ENCODE results near the gene OR6C75.
"Not testable (repeated sequence)": the region's sequence is repeated elsewhere in the genome, so short reads cannot be mapped to it uniquely, and the experiment has no call there.

The OR6C75 gene

DNA sequence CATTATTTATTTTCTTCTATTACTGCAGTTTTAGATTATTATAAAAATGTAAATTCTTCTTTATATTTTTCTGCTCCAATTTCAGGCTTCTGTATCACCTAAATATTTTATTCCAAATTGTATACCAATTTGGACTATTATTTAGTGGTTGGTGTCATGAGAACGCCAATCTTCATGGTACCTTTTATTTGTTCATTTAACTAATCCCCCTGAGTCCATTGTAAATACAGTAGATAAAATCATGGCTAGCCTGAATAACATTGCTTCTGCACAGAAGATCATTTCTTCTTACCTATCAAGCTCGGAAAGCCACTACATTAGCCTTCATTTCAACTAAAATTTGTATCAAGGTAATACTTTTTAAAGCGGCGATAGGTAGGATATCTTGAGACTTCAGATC is at the start of gene OR6C75:
OR6C75 (plus strand) TSS at position 301 of the 400 bp plus-strand sequence. CDS start 2,136 bp downstream, outside the sequence.
- no peak for DNase-seq (ENCODE audit: low read depth)

DNA sequence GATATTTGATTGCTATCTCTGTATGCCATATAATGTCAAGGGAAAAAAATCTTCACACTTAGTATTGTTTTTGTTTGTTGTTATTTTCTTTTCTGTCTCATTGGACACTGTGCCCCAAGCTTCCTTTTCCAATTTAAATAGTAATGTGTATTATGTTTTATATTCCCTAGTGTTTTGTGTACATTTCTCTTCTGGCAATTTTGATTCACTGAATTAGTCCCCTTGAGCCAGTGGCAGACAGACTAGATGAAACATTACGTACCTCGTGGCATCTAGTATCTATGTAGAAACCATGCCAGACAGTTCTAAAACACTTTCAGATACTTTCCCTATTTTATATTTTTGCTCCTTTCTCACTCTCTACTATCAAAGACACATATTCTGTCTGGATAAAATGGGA is 48.7 kb upstream of the OR6C75 start, which contains the start of gene OR6C1:
OR6C1 (plus strand) TSS at position 301 of the 400 bp plus-strand sequence. CDS start 6,257 bp downstream, outside the sequence.
- DNase-seq (ENCODE audit: low read depth), result no peak

DNA sequence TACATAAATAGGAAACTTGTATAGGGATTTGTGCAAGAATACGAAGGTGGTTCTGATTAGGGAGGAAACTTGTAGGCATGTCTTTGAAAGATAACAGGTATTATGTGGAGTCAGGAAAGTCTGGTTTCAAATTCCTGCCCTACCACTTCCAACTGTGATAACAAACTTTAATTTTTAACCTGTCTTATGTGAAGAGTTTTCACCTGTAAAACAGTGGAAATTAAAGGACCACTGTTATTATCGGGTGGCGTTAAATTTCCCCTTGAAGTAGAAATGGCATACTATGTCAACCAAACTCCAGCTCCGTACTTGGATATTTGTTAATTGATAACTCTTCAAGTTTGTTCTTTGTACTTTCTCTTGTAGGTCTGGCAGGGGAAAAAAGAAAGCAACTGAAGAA is 42.6 kb upstream of the OR6C75 start:
- DNase-seq (ENCODE audit: low read depth), result no peak

DNA sequence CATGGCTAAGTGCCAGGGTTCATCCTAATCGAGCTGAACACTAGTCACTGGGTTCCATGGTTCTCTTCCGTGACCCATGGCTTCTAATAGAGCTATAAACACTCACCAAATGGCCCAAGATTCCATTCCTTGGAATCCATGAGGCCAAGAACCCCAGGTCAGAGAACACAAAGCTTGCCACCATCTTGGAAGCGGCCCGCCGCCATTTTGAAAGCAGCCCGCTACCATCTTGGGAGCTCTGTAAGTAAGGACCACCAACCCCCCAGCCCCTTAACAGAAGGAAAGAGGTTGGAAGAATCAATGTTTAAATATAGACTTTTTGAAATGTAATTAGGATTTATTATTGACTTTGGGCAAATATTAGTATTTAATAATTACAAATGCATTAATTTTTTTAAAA is 37.0 kb upstream of the OR6C75 start:
- not testable (repeated sequence) for DNase-seq (ENCODE audit: low read depth)

DNA sequence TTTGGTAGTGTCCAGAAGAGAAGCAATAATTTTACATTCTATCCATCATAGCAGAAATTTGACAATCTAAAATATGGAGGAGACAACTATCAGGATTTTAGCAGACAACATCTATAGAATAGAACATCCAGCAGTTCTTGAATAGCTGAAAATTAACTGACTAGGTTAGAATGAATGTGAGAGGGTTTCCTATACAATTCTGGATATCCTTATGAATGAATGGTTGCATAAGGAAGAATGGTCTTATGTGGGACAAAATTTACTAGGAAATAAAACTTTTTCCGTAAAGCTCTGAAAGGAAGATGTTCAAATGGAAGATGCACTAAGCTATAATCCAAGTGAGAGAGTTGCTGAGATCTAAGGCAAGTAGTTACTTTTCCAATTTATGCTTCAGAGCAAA is 32.3 kb upstream of the OR6C75 start, which contains the start of gene OR6C3:
OR6C3 (plus strand) TSS at position 301 of the 400 bp plus-strand sequence. CDS start 955 bp downstream, outside the sequence.
- no peak for DNase-seq (ENCODE audit: low read depth)

DNA sequence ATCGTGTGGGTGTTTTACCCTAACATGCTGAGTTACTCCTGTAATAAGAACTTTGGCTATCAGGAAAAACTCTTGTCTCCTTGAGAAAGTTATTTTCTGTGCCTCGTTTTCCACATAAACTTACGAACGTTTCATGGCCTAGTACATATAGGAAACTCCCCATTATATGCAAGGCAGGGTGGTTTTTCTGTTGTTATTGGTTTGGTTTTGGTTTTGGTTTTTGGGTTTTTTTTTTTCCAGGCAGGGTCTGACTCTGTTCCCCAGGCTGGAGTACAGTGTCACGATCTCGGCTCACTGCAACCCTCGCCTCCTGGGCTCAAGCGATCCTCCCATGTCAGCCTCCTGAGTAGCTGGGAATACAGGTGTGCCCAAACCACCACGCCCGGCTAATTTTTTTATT is 26.8 kb upstream of the OR6C75 start:
- DNase-seq (ENCODE audit: low read depth), result no peak

DNA sequence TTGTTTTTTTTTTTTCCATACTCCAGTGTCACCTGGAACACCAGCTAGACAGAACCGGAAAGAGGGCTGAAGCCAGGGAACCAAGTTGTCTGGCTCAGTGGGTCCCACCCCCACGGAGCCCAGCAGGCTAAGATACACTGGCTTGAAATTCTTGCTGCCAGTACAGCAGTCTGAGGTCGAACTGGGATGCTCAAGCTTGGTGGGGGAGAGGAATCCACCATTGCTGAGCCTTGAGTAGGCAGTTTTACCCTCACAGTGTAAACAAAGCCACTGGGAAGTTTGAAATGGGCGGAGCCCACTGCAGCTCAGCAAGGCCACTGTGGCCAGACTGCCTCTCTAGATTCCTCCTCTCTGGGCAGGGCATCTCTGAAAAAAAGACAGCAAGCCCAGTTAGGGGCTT is 7.4 kb upstream of the OR6C75 start:
- not testable (repeated sequence) for DNase-seq (ENCODE audit: low read depth)

DNA sequence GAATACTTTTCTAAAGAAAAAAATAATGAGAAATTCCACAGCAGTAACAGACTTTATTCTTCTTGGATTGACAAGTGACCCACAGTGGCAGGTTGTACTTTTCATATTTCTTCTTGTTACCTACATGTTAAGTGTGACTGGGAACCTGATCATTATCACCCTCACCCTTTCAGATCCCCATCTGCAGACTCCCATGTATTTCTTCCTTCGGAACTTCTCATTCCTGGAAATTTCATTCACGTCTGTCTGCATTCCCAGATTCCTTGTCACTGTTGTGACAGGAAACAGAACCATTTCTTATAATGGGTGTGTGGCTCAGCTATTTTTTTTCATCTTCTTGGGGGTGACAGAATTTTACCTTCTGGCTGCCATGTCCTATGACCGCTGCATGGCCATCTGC is 2.3 kb downstream of the OR6C75 start:
- DNase-seq (ENCODE audit: low read depth), result no peak

DNA sequence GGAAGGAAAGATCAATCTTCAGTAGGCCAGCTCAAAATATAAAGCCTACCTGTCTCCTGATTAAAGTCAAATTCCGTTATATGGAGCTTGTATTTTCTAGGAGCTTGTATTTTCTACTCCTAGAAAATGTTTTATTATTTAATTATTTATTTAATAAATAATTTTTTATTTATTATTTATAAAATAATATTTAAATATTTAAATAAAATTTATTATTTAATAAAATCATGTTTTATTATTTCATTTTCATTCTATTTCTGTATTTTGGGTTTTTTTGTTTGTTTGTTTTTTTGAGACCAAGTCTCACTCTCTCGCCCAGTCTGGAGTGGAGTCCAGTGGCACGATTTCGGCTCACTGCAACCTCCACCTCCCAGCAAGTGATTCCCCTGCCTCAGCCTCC is 9.7 kb downstream of the OR6C75 start:
- DNase-seq (ENCODE audit: low read depth), result no peak

DNA sequence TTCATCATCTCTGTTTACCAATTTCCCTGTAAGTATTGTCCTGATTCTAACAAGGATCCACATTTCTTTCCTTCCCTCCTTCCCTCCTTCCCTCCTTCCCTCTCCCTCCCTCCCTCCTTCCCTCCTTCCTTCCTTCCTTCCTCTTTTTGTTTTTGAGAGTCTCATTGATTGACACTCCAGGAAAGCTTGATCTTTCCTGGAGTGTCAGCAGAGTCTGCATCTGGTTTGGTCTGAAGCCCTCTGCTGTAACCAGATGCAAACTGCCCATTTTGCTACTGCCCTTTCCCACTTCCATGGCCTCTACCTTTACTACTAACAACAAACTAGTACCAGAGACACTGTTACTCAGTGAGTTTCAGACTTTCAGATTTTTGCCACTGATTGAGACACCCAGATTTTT is 23.1 kb downstream of the OR6C75 start:
- no peak for DNase-seq (ENCODE audit: low read depth)

DNA sequence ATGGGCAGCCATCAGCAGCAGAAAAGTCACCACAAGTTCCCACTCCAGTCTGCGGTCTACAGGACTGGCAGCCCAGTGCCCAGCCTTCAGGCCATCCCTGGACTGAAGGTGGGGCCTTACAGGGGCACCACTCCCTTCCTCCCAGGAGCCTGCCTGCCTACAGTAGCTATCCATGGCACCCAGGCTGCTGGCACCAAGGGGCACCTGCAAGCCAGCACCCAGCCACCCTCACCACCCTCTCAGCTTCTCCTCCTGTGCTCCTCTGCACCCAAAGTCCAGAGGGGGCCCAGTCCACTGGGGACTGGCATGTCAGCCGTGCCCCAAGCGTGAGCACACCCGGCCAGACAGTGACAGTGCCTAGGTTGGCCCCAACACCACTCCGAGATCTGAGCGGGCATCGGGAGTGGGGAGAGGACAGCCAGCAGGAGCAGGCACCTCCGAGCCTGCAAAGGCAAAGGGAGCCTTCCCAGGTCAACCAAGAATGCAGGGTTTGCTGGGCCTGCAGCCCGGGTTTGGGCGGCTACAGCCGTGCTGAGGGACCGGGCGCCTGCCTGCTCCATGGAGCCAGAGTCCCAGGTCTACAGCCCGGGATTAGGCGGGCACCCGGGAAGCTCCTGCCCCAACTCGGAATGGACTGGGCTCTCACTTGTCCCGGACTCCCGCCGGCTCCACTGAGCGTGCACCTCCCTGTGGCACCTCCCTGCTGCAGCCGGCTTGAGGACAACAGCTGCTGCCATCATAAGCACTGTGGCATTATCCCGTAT is 29.4 kb downstream of the OR6C75 start:
- DNase-seq (ENCODE audit: low read depth), result no peak

DNA sequence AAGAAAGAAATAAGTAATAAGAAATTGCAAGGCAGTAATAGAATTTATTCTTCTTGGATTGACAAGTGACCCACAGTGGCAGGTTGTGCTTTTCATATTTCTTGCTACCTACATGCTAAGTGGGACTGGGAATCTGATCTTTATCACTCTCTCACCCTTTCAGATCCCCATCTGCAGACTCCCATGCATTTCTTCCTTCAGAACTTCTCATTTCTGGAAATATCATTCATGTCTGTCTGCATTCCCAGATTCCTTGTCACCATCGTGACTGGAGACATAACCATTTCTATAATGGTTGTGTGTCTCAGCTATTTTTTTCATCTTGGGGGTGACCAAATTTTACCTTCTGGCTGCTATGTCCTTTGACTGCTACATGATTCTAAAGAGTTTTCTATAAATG is 33.6 kb downstream of the OR6C75 start:
- DNase-seq (ENCODE audit: low read depth), result no peak

DNA sequence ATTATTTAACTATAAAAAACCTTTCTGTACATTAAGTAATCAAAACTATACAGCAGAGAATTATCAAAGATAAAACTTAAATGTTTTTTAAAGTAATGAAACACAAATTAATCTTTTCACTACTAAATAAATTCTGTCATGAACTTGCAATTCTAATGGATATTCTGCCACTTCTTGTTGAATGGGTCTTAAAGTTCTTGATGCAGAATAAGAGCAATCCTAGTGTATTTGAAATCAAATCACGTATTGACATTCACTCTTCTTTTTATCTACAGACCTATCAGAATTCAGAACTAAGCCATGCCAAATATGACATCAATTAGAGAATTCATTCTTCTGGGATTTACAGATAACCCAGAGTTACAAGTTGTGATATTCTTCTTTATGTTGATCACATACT is 37.5 kb downstream of the OR6C75 start, which contains the start of gene OR6C65:
OR6C65 (plus strand) TSS at position 301 of the 400 bp plus-strand sequence; CDS start at position 301, 0 bp downstream.
- DNase-seq (ENCODE audit: low read depth), result no peak

DNA sequence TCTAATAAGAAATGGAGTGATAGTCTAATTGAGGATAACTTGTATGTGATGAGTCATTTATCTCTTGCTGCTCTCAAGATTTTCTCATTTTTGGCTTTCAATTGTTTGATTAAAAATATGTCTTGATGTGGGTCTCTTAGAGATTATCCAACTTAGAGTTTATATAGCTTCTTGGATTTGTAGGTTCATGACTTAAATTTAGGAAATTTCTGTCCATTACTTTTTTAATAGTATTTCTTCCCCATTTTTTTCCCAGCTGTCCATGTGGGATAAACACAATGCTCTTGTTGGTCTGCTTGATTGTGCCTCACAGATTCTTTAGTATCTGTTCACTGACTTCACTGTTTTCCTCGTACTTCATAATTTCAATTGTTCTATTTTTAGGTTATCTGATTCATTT is 45.1 kb downstream of the OR6C75 start:
- no peak for DNase-seq (ENCODE audit: low read depth)

DNA sequence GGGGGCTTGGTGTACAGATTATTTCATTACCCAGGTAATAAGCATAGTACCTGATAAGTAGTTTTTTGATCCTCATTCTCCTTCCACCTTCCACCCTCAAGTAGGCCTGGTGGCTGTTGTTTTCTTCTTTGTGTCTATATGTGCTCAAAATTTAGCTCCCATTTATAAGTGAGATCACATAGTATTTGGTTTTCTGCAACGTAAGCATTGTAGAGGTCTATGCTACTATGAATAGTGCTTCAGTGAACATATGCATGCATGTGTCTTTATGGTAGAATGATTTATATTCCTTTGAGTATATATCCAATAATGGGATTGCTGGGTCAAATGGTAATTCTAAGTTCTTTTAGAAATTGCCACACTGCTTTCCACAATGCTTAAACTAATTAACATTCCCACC is 46.4 kb downstream of the OR6C75 start:
- DNase-seq (ENCODE audit: low read depth), result not testable (repeated sequence)

DNA sequence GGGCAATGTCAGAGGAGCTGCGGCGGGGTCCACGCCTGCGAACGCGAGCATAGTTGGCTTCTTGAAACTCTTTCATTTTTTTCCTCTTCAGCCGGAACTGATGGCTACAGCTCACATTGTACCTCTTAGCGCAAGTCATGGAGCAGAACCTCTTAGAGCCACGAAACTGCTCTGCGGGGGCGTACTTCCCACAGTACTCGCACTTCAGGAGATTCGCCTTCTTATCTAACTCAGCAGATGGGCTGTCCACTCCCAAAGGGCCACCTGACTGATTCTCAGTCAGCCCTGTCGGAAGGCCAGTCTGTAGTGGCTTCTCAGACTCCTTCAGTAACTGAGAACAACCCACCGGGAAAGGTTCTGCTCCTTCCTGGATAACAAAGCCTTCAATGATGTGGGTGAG is 49.4 kb downstream of the OR6C75 start:
- not testable (repeated sequence) for DNase-seq (ENCODE audit: low read depth)

DNA sequence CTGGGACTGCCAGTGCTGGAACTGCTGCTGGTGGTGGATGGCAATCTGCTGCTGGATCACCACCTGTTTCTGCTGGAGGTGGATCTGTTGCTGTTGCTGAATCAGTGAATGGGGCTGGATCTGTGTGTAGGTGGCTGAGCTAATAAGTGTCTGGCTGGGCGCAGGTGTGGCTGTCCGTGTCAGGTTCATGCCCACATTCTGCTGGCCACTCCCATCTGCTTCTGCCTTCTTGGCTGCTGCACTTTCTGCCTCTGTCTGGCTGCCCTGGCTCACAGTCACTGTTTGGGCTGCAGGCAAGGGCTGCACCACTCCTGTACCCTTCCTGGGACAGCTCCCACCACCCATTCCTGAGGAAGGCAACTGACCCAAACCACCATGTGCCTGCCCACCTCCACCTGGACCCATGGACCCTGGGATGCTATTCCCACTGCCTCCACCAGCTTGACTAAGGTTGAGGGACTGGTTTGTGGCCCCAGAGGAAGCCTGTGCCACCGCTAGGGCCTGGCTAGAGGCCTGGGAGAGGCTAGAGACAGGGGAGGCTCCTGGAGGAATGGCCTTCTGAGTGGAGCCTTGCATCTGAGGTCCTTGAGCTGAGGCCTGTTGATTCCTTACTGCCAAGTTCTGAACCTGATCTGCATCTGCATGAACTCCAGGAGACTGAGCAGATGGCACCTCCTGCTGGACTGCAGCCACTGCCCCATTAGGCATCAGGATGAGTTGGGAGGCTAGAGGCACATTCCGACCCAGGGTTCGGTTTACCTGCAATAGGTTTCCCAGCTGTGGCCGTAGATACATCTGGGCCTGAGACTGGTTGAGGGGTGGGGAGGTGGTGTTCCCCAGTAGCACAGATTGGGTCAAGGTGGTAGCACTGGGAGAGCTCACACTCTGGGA is 51.0 kb downstream of the OR6C75 start:
- DNase-seq (ENCODE audit: low read depth), result not testable (repeated sequence)

DNA sequence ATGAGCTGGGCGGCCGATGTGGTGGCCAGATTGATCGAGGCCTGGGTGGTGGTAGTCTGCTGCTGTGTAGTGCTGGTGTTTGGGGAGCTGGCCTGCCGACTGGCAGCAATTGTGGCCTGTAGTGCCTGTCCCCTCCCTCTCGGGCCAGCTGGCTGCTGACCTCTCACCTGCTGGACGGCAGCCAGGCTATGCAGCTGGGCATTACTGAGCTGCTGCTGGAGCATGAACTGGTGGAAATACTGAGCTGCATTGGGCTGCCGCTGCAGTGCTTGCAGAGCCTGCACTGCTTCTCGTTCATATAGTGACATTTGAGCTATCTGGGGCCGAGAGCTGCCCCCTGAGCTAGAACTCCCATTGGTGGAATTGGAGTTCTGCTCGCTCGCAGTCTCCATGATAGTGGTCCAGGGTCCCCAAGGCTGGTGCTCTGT is 51.6 kb downstream of the OR6C75 start:
- DNase-seq (ENCODE audit: low read depth), result not testable (repeated sequence)

DNA sequence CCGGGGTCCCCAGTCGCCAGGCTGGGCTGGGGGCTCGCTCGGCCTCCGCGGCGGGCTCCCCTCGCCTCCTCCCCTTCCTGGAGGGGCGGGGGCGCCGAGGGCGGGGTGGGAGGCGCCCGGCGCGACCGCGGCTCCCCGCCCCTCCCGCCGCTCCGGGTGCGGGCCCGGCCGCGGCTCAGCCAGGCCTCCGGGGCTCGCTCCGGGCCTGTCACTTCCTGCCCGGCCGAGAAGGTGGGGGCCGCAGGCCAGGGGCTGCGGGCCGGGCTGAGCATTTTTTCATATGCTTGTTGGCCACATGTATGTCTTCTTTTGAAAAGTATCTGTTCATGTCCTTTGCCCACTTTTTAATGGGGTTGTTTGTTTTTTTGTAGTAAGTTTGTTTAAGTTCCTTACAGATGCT is 52.1 kb downstream of the OR6C75 start:
- not testable (repeated sequence) for DNase-seq (ENCODE audit: low read depth)

DNA sequence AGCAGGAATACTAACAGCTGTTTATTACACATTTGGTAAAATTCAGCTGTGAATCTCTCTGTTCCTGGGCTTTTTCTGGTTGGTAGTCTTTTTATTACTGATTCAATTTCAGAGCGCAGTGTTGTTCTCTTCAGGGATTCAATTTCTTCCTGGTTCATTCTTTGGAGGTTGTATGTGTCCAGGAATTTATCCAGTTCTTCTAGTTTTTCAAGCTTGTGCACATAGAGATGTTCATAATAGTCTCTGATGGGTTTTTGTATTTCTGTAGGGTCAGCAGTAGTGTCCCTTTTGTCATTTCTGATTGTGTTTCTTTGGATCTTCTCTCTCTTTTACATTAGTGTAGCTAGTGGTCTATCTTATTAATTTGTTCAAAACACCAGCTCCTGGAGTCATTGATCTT is 54.2 kb downstream of the OR6C75 start:
- no peak for DNase-seq (ENCODE audit: low read depth)

All from activated gamma-delta T cell treated with anti-CD3 and anti-CD28 coated beads, Interleukin-2, amount 50 U/mL, for 16 hours (primary cell).